ENCODE results near the gene FGF10.

The FGF10 gene

DNA sequence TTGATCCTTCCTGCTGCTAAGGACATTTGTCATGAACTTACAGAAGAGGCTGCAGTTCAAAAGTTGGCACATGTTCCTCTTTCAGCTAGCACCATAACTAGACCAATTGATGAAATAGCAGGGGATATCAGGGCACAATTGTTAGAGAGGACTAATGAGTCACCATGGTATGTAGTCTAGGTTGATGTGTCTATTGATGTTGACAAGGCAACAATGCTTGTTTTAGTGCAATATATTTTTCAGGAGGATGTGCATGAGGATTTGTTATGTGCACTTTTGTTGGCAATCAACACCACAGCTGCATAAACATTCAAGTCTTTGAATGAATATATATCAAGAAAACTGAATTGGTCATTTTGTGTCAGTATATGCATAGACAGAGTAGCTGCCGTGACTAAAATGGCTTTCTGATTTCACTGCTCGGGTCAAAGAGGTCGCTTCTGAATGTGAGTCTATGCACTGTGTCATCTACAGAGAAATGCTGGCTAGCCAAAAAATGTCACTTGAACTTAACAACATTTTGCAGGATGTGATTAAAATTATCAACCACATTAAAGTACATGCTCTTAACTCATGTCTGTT, 68.0 kb downstream of the FGF10 start:
- TF ChIP-seq, protein P1, sequence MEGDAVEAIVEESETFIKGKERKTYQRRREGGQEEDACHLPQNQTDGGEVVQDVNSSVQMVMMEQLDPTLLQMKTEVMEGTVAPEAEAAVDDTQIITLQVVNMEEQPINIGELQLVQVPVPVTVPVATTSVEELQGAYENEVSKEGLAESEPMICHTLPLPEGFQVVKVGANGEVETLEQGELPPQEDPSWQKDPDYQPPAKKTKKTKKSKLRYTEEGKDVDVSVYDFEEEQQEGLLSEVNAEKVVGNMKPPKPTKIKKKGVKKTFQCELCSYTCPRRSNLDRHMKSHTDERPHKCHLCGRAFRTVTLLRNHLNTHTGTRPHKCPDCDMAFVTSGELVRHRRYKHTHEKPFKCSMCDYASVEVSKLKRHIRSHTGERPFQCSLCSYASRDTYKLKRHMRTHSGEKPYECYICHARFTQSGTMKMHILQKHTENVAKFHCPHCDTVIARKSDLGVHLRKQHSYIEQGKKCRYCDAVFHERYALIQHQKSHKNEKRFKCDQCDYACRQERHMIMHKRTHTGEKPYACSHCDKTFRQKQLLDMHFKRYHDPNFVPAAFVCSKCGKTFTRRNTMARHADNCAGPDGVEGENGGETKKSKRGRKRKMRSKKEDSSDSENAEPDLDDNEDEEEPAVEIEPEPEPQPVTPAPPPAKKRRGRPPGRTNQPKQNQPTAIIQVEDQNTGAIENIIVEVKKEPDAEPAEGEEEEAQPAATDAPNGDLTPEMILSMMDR (IDR thresholded peaks at IDR 0.05; ENCODE audit: borderline replicate concordance, control extremely low read depth, extremely low read depth, insufficient read depth, missing control alignments): no peak
- in situ Hi-C loops (cut with MboI; ENCODE audit: low sequenced_read_pairs, unreplicated experiment): no loop called here
- no peak for DNase-seq (ENCODE audit: low spot score)

DNA sequence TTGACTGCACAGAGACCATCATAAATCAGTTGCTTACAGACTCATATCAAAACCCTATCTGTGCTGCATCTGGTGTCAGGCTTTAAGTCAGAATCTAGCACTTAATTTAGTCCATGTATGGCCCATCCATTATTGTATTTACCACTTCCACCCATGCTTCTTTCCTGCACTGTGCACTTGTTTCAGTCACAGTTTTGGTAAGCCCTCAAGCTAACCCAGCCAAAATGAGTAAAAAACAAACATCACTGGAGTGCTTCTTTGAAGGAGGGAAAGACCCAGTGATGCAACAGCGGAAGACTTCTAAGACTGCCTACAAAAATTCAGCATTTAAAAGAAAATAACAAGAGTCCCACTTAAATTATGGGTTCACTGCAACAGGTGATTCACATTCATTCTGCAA, 69.0 kb downstream of the FGF10 start:
- DNase-seq (ENCODE audit: low spot score): no peak
- TF ChIP-seq, protein P1 (IDR thresholded peaks at IDR 0.05; ENCODE audit: borderline replicate concordance, control extremely low read depth, extremely low read depth, insufficient read depth, missing control alignments): no peak
- in situ Hi-C loops (cut with MboI; ENCODE audit: low sequenced_read_pairs, unreplicated experiment): no loop called here

DNA sequence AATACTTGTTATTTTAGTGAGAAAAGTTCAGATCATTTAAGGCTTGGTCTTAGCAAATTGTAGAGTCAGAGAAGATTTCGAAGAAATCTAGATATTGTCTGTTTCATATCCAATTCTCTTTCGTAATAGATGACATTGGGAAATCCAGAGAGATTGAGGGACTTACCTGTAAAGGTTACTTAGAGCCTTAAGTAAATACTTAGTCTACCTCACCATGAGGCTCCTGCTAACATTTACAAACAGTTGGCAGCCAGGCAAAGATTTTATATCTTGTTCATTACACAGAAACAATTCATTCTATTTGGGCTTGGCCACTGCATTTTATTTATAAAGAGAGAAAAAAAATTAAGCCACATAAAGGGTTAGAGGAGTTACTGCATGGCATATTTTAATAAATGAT, 70.3 kb downstream of the FGF10 start:
- in situ Hi-C loops (cut with MboI; ENCODE audit: low sequenced_read_pairs, unreplicated experiment): no loop called here
- no peak for DNase-seq (ENCODE audit: low spot score)
- TF ChIP-seq, protein P1 (IDR thresholded peaks at IDR 0.05; ENCODE audit: borderline replicate concordance, control extremely low read depth, extremely low read depth, insufficient read depth, missing control alignments): no peak

DNA sequence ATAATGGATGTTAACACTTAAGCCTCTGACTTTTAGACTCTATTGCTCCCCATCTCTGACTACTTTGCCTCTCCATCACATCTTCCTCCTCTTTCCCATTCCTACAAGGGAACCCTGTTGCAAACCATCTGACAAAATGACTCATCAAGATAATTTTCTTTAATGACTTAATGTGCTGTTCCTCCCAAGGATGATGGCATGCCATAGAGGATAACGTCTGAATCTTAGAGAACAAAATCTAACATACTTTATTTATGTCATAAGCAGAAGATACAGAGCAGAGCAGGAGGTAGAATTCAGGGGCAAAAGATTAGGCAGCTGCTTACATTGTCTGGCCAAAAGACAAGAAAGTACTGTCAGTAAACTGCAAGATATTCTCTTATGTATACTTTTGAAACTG, 76.8 kb downstream of the FGF10 start:
- in situ Hi-C loops (cut with MboI; ENCODE audit: low sequenced_read_pairs, unreplicated experiment): no loop called here
- DNase-seq (ENCODE audit: low spot score): no peak
- TF ChIP-seq, protein P1 (IDR thresholded peaks at IDR 0.05; ENCODE audit: borderline replicate concordance, control extremely low read depth, extremely low read depth, insufficient read depth, missing control alignments): no peak

DNA sequence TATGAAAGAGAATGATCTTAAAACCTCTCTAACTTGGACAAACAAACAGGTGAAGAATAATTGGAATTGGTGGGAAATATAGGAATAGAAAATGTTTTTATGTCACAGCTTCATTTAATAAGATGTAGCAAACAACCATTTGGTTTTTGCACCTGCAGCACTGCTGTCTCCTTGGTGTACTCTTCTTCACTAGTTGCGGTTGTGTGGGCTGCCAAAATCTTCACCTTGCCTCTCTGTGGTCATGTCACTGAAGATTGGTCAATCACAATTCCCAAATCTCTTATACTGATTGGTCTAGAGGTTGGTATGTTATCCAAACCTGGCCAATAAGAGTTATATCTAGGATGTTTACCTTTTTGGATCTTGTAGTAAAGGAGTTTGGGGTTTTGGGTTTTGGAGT, 88.7 kb downstream of the FGF10 start:
- DNase-seq (ENCODE audit: low spot score): no peak
- TF ChIP-seq, protein P1 (IDR thresholded peaks at IDR 0.05; ENCODE audit: borderline replicate concordance, control extremely low read depth, extremely low read depth, insufficient read depth, missing control alignments): no peak
- in situ Hi-C loops (cut with MboI; ENCODE audit: low sequenced_read_pairs, unreplicated experiment): no loop called here

DNA sequence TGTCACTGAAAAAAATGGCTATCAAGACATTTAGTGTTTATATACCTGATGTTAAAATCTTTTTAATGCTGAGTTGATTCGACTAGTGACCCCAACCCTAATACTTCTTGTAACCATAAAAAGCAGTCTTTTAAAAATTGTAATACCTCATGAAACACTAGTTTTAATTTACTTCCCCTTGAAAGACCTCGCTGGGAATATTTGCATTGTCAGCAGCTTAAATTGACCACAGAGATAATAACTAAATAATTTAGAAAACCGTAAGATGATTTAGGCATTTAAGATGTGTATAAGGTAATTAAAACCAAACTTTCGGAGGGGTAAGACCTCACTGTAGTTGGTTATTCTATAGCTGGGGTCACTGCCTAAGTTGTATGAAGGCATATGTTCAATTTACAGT, 89.8 kb downstream of the FGF10 start:
- TF ChIP-seq, protein P1 (IDR thresholded peaks at IDR 0.05; ENCODE audit: borderline replicate concordance, control extremely low read depth, extremely low read depth, insufficient read depth, missing control alignments): no peak
- DNase-seq (ENCODE audit: low spot score): no peak
- in situ Hi-C loops (cut with MboI; ENCODE audit: low sequenced_read_pairs, unreplicated experiment): no loop called here
